AG09309 (cell line): ENCODE results near the gene LRMDA.

Experiments used
- DNase-seq: peaks from one replicate; pipeline ENCODE4 v3.0.0-alpha.2; 2010; ENCODE audit warnings: low read depth
- H3K4me3 ChIP-seq: 2 replicates; pipeline ENCODE4 v1.5.1; 2011; ENCODE audit warnings: mild to moderate bottlenecking, low read depth, low read length, moderate library complexity; ENCODE audit not compliant: control insufficient read depth
- CTCF ChIP-seq: IDR thresholded peaks from 2 replicates; pipeline ENCODE4 v1.5.1; 2011; ENCODE audit warnings: mild to moderate bottlenecking, low read depth, low read length, inconsistent platforms; ENCODE audit not compliant: insufficient read depth, control insufficient read depth; ENCODE audit errors: missing control alignments

The LRMDA gene

GRCh38 chr10:75826846-75827245 is 395.4 kb downstream of the LRMDA start:
- no peak for DNase-seq
- H3K4me3 ChIP-seq: no peak overlapping the region
- TF ChIP-seq CTCF: no peak

GRCh38 chr10:75827587-75828021 is 396.2 kb downstream of the LRMDA start:
- TF ChIP-seq CTCF: no peak
- DNase-seq: no peak
- no peak overlapping the region for H3K4me3 ChIP-seq

- H3K4me3 ChIP-seq: no peak overlapping the region
- no peak for TF ChIP-seq CTCF
- no peak for DNase-seq
Observed at GRCh38 chr10:75828413-75828812, 397.0 kb downstream of the LRMDA start.

GRCh38 chr10:75836064-75836463 is 404.6 kb downstream of the LRMDA start:
- H3K4me3 ChIP-seq: no peak overlapping the region
- no peak for DNase-seq
- no peak for TF ChIP-seq CTCF

- DNase-seq: no peak
- no peak overlapping the region for H3K4me3 ChIP-seq
- TF ChIP-seq CTCF: no peak
Observed at GRCh38 chr10:75838486-75838885, 407.1 kb downstream of the LRMDA start.

- TF ChIP-seq CTCF: no peak
- no peak overlapping the region for H3K4me3 ChIP-seq
- DNase-seq: no peak
Observed at GRCh38 chr10:75839020-75839419, 407.6 kb downstream of the LRMDA start.

GRCh38 chr10:75841266-75841665 is 409.8 kb downstream of the LRMDA start:
- no peak for DNase-seq
- no peak overlapping the region for H3K4me3 ChIP-seq
- TF ChIP-seq CTCF: no peak
